SK-N-MC (cell line): Measurements from ENCODE around the gene CREB5.

Experiments
- EZH2 ChIP-seq: fragments of 200-600 bp; sonication (generic); IDR thresholded peaks from one replicate; pipeline ENCODE4 v1.6.1; 2017; ENCODE audit warnings: antibody characterized with exemption
- FOXP2 ChIP-seq: optimal IDR thresholded peaks from 2 replicates; pipeline ENCODE3; 2011; ENCODE audit warnings: mild to moderate bottlenecking, moderate library complexity; ENCODE audit not compliant: insufficient read depth; ENCODE audit errors: extremely low read length, control extremely low read depth
- POLR2AphosphoS5 ChIP-seq: IDR thresholded peaks from 2 replicates; pipeline ENCODE4 v1.6.1; 2012; ENCODE audit warnings: mild to moderate bottlenecking, low read depth, low read length, borderline replicate concordance

DNA sequence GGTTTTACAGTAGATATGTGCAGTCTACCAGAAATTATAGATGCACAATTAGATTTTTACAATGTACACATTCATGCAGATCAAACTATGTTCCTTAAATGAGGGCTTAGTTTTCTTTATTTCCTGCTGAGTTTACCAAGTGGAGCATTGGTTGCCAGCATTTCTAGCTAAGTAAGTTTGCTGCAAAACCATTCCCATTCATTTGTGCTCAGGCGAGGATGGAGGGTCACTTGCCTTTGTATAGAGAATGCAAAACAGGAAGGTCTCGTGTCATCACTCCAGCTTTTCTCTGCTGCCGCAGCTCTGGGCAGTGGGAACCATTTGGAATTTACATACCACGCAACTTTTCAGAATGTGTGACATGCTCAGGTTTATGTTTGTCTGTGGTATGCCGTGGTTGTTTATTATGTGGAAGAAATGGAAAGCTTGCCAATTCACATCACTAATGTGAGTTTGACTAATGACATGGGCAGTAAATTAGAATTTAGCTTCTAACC is 347.2 kb downstream of the CREB5 start:
- TF ChIP-seq POLR2AphosphoS5 (no peak), EZH2 (no peak), FOXP2 (no peak)
